SK-N-SH treated with all-trans-retinoic acid at 6 μM for 48 hours (cell line): Measurements from ENCODE around the gene FASN.

Experiments used
- ATAC-seq: fragments of 200-7000 bp; cut with Tn5 transposase; 3 replicates; pipeline ENCODE4 v1.9.1; 2020; ENCODE audit warnings: mild to moderate bottlenecking, moderate library complexity
- ARNTL ChIP-seq: fragments of 450-650 bp; formaldehyde crosslinking; IDR thresholded peaks from 2 replicates; pipeline ENCODE4 v1.5.0; 2020; ENCODE audit warnings: low read depth, mild to moderate bottlenecking, moderate library complexity, borderline replicate concordance
- BACH2 ChIP-seq: fragments of 250-450 bp; sonication (Bioruptor Pico); IDR thresholded peaks from 2 replicates; pipeline ENCODE4 v1.9.0; 2021; ENCODE audit warnings: mild to moderate bottlenecking, borderline replicate concordance
- CSDC2 ChIP-seq: fragments of 250-450 bp; sonication (Bioruptor Pico); IDR thresholded peaks from 2 replicates; pipeline ENCODE4 v1.5.0; 2020; ENCODE audit warnings: mild to moderate bottlenecking, moderate library complexity
- GLIS3 ChIP-seq: fragments of 250-450 bp; sonication (Bioruptor Pico); IDR thresholded peaks from 2 replicates; pipeline ENCODE4 v1.5.0; 2020; ENCODE audit warnings: mild to moderate bottlenecking, moderate library complexity
- ISL1 ChIP-seq: fragments of 250-450 bp; sonication (Bioruptor Pico); IDR thresholded peaks from 2 replicates; pipeline ENCODE4 v2.1.2; 2022; ENCODE audit warnings: mild to moderate bottlenecking, moderate library complexity
- PPARA ChIP-seq: fragments of 250-450 bp; sonication (Bioruptor Pico); IDR thresholded peaks from 2 replicates; pipeline ENCODE4 v1.5.0; 2020; ENCODE audit warnings: mild to moderate bottlenecking, borderline replicate concordance
- RARB ChIP-seq: fragments of 250-450 bp; sonication (Bioruptor Pico); IDR thresholded peaks from 2 replicates; pipeline ENCODE4 v1.8.0; 2021; ENCODE audit warnings: mild to moderate bottlenecking, moderate library complexity
- SNAI2 ChIP-seq: fragments of 250-450 bp; sonication (Bioruptor Pico); IDR thresholded peaks from 2 replicates; pipeline ENCODE4 v1.5.0; 2020; ENCODE audit warnings: mild to moderate bottlenecking, moderate library complexity
- TCF4 ChIP-seq: fragments of 250-450 bp; sonication (Bioruptor Pico); IDR thresholded peaks from 2 replicates; pipeline ENCODE4 v1.8.0; 2021; ENCODE audit warnings: mild to moderate bottlenecking, moderate library complexity, borderline replicate concordance
- TOX ChIP-seq: fragments of 250-450 bp; sonication (Bioruptor Pico); IDR thresholded peaks from 2 replicates; pipeline ENCODE4 v1.8.0; 2021; ENCODE audit warnings: mild to moderate bottlenecking, moderate library complexity, borderline replicate concordance
- ZC3H10 ChIP-seq: fragments of 250-450 bp; sonication (Bioruptor Pico); IDR thresholded peaks from 2 replicates; pipeline ENCODE4 v1.5.1; 2021; ENCODE audit warnings: mild to moderate bottlenecking, moderate library complexity
- ZFP3 ChIP-seq: fragments of 250-450 bp; sonication (Bioruptor Pico); IDR thresholded peaks from 2 replicates; pipeline ENCODE4 v1.5.0; 2020; ENCODE audit warnings: mild to moderate bottlenecking, moderate library complexity
- ZNF565 ChIP-seq: fragments of 450-650 bp; formaldehyde crosslinking; conservative IDR thresholded peaks from 2 replicates; pipeline ENCODE4 v1.5.0; 2020; ENCODE audit warnings: low read depth, mild to moderate bottlenecking, moderate library complexity
- ZNF70 ChIP-seq: fragments of 450-650 bp; formaldehyde crosslinking; IDR thresholded peaks from 2 replicates; pipeline ENCODE4 v1.5.0; 2020; ENCODE audit warnings: mild to moderate bottlenecking, moderate library complexity
- ZNF8 ChIP-seq: fragments of 450-650 bp; formaldehyde crosslinking; IDR thresholded peaks from 2 replicates; pipeline ENCODE4 v1.5.0; 2020; ENCODE audit warnings: mild to moderate bottlenecking, moderate library complexity
- TF ChIP-seq, protein P1 (sequence below): fragments of 250-450 bp; sonication (Bioruptor Pico); IDR thresholded peaks from 2 replicates; pipeline ENCODE4 v1.5.1; 2020; ENCODE audit warnings: low read depth, mild to moderate bottlenecking, moderate library complexity
- TF ChIP-seq, protein P2 (sequence below): fragments of 250-450 bp; sonication (Bioruptor Pico); IDR thresholded peaks from 2 replicates; pipeline ENCODE4 v1.8.0; 2021; ENCODE audit warnings: low read depth, mild to moderate bottlenecking, moderate library complexity, borderline replicate concordance
- TF ChIP-seq, protein P3 (sequence below): fragments of 250-450 bp; sonication (Bioruptor Pico); IDR thresholded peaks from 2 replicates; pipeline ENCODE4 v1.5.1; 2021; ENCODE audit warnings: mild to moderate bottlenecking, moderate library complexity
- TF ChIP-seq, protein P4 (sequence below): fragments of 250-450 bp; sonication (Bioruptor Pico); IDR thresholded peaks from 2 replicates; pipeline ENCODE4 v1.5.0; 2020; ENCODE audit warnings: mild to moderate bottlenecking, moderate library complexity
- TF ChIP-seq, protein P5 (sequence below): fragments of 250-450 bp; sonication (Bioruptor Pico); IDR thresholded peaks from 2 replicates; pipeline ENCODE4 v1.8.0; 2020; ENCODE audit warnings: mild to moderate bottlenecking, moderate library complexity, borderline replicate concordance

Gene FASN

DNA sequence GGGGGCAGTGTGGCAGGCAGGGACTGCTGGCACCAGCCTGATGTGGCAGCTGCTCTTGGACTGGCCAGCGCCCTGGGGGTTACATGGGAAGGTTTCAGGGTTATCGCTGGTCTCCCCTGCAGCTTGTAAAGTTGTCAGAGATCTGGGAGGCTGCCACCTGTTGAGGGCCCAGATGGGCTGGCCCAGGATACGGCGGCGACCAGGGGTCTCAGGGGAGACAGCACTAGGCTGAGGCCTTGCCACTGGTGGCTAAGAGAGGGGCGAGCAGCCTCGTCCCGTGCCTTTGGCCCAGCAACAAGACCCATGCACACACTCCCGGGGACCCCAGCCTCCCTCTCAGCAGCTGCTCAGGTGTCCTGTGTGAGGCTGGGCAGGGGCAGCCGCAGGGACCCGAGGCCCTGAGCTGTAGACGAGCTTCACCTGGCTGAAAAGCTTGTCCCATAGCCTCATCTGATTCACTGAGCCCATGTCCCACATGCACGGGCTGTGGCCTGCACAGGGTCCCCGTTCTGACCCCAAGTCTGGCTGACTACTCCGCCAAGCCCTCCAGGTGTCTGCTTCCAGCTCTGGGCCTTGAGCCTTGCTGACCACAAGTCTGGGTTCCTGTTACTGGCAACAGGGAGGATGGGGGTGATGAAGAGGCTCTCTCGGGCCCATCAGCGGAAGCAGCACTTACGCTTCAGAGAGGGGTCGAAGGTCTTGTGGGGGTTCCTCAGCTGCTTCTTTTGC is 38.6 kb downstream of the FASN start:
- TF ChIP-seq CSDC2 (CRISPR knock-in tag): no peak
- TF ChIP-seq ZNF8 (CRISPR knock-in tag): no peak
- TF ChIP-seq TCF4: no peak
- TF ChIP-seq TOX (CRISPR knock-in tag): no peak
- no peak for TF ChIP-seq ZFP3
- TF ChIP-seq, protein P1, sequence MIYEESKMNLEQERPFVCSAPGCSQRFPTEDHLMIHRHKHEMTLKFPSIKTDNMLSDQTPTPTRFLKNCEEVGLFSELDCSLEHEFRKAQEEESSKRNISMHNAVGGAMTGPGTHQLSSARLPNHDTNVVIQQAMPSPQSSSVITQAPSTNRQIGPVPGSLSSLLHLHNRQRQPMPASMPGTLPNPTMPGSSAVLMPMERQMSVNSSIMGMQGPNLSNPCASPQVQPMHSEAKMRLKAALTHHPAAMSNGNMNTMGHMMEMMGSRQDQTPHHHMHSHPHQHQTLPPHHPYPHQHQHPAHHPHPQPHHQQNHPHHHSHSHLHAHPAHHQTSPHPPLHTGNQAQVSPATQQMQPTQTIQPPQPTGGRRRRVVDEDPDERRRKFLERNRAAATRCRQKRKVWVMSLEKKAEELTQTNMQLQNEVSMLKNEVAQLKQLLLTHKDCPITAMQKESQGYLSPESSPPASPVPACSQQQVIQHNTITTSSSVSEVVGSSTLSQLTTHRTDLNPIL: no peak
- TF ChIP-seq, protein P2, sequence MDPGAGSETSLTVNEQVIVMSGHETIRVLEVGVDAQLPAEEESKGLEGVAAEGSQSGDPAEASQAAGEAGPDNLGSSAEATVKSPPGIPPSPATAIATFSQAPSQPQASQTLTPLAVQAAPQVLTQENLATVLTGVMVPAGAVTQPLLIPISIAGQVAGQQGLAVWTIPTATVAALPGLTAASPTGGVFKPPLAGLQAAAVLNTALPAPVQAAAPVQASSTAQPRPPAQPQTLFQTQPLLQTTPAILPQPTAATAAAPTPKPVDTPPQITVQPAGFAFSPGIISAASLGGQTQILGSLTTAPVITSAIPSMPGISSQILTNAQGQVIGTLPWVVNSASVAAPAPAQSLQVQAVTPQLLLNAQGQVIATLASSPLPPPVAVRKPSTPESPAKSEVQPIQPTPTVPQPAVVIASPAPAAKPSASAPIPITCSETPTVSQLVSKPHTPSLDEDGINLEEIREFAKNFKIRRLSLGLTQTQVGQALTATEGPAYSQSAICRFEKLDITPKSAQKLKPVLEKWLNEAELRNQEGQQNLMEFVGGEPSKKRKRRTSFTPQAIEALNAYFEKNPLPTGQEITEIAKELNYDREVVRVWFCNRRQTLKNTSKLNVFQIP: no peak
- TF ChIP-seq, protein P3, sequence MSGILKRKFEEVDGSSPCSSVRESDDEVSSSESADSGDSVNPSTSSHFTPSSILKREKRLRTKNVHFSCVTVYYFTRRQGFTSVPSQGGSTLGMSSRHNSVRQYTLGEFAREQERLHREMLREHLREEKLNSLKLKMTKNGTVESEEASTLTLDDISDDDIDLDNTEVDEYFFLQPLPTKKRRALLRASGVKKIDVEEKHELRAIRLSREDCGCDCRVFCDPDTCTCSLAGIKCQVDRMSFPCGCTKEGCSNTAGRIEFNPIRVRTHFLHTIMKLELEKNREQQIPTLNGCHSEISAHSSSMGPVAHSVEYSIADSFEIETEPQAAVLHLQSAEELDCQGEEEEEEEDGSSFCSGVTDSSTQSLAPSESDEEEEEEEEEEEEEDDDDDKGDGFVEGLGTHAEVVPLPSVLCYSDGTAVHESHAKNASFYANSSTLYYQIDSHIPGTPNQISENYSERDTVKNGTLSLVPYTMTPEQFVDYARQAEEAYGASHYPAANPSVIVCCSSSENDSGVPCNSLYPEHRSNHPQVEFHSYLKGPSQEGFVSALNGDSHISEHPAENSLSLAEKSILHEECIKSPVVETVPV (CRISPR knock-in tag): no peak
- TF ChIP-seq PPARA: no peak
- TF ChIP-seq ZNF565 (CRISPR knock-in tag): no peak
- TF ChIP-seq ISL1: no peak
- TF ChIP-seq, protein P4, sequence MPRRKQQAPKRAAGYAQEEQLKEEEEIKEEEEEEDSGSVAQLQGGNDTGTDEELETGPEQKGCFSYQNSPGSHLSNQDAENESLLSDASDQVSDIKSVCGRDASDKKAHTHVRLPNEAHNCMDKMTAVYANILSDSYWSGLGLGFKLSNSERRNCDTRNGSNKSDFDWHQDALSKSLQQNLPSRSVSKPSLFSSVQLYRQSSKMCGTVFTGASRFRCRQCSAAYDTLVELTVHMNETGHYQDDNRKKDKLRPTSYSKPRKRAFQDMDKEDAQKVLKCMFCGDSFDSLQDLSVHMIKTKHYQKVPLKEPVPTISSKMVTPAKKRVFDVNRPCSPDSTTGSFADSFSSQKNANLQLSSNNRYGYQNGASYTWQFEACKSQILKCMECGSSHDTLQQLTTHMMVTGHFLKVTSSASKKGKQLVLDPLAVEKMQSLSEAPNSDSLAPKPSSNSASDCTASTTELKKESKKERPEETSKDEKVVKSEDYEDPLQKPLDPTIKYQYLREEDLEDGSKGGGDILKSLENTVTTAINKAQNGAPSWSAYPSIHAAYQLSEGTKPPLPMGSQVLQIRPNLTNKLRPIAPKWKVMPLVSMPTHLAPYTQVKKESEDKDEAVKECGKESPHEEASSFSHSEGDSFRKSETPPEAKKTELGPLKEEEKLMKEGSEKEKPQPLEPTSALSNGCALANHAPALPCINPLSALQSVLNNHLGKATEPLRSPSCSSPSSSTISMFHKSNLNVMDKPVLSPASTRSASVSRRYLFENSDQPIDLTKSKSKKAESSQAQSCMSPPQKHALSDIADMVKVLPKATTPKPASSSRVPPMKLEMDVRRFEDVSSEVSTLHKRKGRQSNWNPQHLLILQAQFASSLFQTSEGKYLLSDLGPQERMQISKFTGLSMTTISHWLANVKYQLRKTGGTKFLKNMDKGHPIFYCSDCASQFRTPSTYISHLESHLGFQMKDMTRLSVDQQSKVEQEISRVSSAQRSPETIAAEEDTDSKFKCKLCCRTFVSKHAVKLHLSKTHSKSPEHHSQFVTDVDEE (CRISPR knock-in tag): no peak
- no peak for TF ChIP-seq ARNTL (CRISPR knock-in tag)
- TF ChIP-seq GLIS3 (CRISPR knock-in tag): no peak
- no peak for TF ChIP-seq RARB
- TF ChIP-seq ZC3H10 (CRISPR knock-in tag): no peak
- TF ChIP-seq BACH2 (CRISPR knock-in tag): no peak
- ATAC-seq: peak; percentile 2

DNA sequence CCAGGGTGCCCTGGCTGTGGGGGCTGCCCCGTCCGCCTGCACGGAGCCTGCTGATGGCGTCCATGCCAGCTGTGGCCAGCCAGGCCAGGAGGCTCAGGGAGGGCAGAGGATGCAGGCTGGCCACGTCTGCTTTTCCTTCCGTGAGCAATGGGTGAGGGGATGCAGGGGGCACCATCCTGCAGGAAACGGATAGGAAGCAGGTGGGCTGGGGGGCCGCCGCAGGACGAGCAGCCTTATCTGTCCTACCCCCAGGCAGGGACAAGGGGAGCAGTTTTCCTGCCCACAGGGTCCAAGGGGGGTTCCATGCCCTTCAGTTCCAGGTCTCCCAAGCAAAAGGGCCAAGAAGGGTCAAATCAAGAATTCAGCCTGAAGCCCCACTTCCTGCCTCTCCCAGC is 39.2 kb downstream of the FASN start:
- no peak for ATAC-seq
- TF ChIP-seq ZNF70 (CRISPR knock-in tag) (no peak), ZC3H10 (CRISPR knock-in tag) (no peak), SNAI2 (CRISPR knock-in tag) (no peak), ISL1 (no peak), PPARA (no peak)

DNA sequence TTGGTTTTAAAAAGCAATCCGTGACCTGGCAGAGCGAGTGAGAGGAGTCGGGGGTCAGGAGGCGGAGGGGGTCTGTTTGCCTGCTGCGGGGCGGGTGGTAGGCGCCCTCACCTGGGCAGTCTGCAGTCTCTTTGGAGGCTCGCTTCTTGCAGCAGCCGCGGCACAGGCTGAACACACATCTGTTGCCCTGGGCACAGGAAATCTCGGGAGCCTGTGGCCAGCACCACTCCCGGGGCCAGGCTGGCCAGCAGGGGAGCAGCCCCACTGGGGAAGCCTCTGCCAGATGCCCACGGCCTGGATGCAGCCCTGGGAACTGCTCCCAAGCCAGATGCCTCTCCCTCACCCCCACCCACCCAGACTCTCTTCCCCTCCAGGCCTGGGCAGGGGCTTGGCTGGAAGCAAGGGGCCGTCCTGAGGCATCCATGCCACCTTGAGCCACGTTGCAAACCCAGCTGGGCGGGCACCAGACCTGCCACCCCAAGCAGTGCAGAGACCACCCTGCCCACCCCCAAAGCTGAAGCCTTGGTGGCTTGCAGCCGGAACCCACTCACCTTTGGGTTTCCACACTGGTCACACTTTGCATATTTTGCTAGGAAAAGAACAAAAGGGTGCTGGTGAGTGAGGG is 39.7 kb downstream of the FASN start:
- peak; percentile 3 for ATAC-seq
- TF ChIP-seq, protein P3 (CRISPR knock-in tag): no peak
- TF ChIP-seq CSDC2 (CRISPR knock-in tag) (no peak), ZC3H10 (CRISPR knock-in tag) (no peak), ZNF565 (CRISPR knock-in tag) (no peak), ZFP3 (no peak), GLIS3 (CRISPR knock-in tag) (no peak)
- TF ChIP-seq, protein P1: no peak
- TF ChIP-seq, protein P4 (CRISPR knock-in tag): no peak
- TF ChIP-seq, protein P5, sequence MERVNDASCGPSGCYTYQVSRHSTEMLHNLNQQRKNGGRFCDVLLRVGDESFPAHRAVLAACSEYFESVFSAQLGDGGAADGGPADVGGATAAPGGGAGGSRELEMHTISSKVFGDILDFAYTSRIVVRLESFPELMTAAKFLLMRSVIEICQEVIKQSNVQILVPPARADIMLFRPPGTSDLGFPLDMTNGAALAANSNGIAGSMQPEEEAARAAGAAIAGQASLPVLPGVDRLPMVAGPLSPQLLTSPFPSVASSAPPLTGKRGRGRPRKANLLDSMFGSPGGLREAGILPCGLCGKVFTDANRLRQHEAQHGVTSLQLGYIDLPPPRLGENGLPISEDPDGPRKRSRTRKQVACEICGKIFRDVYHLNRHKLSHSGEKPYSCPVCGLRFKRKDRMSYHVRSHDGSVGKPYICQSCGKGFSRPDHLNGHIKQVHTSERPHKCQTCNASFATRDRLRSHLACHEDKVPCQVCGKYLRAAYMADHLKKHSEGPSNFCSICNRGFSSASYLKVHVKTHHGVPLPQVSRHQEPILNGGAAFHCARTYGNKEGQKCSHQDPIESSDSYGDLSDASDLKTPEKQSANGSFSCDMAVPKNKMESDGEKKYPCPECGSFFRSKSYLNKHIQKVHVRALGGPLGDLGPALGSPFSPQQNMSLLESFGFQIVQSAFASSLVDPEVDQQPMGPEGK (CRISPR knock-in tag): no peak
